NCI-H187 (cell line): ENCODE results near the gene CCDC85B.

Source experiments
- DNase-seq, 2 experiments: peaks; one replicate each; lab custom pipeline; 2025; lab: John Stamatoyannopoulos, UW

CCDC85B gene

GRCh38 chr11:65857853-65858680 is 32.4 kb upstream of the CCDC85B start, which contains the start of gene CFL1:
Gene CFL1, minus strand, starts transcription at chr11:65858180. Its CDS starts 81 bp downstream, at chr11:65858099.
- peak; percentile 80 to 94 for DNase-seq

DNA sequence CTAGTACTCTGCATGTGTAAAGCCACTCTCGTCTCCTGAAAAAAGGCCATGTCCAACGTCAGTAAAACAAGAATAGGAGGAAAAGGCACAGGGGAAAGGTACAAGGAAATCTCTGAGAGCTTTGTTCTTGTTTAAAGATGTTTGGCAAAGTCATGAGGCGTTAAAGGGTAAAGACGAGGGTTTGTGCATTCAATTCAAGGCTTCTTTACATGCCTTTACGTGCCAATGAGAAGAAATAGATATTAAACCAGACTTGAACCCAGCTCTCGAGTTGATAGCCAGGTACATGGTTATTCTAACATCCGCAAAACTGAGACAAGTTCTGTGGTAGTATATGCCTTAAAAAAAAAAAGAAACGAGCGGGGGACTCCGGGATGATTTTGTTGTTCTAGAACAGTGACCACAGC is 31.8 kb upstream of the CCDC85B start:
- no peak for DNase-seq

- DNase-seq: peak; percentile 90 to 96
Observed at GRCh38 chr11:65859095-65859811, 31.2 kb upstream of the CCDC85B start.

- no peak for DNase-seq
Observed at GRCh38 chr11:65859812-65860277, 30.6 kb upstream of the CCDC85B start.

DNA sequence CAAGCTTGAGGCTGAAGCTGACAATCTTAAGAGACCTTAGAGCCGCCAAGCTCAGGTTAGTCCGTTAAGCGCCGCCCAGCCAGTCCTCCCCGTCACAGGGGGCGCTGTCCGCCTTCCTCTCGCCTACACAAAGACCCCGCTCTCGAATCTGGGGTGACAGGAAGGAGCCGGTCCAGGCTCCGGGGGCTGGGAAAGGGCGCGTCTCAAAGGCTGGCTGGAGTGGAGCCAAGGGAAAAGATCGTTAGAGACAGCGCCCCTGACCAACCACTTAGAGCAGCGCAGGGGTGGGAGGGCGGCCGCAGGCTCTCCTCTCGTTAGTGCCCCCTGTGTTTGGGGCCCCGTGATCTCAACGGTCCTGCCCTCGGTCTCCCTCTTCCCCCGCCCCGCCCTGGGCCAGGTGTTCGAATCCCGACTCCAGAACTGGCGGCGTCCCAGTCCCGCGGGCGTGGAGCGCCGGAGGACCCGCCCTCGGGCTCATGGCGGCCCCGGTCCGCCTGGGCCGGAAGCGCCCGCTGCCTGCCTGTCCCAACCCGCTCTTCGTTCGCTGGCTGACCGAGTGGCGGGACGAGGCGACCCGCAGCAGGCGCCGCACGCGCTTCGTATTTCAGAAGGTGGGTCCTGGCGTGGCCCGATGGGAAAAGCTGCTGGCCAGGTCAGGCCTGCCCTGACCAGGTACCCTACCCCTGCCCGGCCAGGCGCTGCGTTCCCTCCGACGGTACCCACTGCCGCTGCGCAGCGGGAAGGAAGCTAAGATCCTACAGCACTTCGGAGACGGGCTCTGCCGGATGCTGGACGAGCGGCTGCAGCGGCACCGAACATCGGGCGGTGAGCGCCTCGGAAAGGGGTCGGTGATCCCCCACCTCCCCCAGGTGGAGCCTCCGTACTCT is 30.0 kb upstream of the CCDC85B start, which contains the start of gene MUS81:
MUS81 (plus strand) TSS at position 156 of the 887 bp plus-strand sequence; CDS start at position 477, 321 bp downstream.
- DNase-seq: peak; percentile 90 to 92

DNA sequence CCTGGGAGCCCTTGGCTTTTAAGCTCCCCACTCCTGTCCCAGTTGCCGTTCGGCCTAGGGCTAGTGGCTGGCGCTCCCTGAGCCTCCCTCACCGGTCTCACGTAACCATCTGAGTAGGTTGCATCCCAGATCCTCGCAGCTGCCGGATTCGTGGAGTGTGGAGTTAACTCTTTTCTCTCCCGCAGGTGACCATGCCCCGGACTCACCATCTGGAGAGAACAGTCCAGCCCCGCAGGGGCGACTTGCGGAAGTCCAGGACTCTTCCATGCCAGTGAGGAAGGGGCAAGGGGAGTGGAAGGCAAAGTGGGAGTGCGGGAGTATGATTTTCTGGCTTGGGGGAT is 29.3 kb upstream of the CCDC85B start:
- no peak for DNase-seq

DNA sequence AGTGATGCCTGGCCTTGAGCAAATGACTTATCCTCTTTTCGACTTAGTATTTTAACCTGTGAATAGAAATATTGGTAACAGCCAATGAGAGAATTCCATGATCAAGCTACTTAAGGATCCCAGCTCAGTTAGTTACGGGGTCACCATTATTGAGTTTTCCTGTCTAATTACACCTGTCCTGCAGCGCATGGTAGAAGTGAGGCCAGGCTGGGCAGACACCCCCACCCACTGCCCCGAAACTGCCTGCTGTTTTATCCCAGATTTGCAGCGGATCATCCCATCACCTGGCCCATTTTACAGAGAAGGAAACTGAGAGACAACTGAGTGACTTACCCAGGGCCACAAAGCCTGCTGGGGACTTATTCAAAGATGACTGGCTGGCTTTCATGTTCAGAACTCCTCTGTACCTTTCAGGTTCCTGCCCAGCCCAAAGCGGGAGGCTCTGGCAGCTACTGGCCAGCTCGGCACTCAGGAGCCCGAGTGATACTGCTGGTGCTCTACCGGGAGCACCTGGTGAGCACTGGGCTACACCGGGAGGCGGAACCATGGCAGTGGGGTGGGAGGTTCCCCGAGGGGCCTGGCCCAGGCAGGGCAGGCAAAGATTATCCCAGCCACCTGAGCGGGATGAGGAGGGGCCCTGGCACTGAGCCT is 28.8 kb upstream of the CCDC85B start:
- no peak for DNase-seq

- DNase-seq: no peak
Observed at GRCh38 chr11:65862191-65862735, 28.2 kb upstream of the CCDC85B start.

- no peak for DNase-seq
Observed at GRCh38 chr11:65862941-65863888, 27.3 kb upstream of the CCDC85B start.

DNA sequence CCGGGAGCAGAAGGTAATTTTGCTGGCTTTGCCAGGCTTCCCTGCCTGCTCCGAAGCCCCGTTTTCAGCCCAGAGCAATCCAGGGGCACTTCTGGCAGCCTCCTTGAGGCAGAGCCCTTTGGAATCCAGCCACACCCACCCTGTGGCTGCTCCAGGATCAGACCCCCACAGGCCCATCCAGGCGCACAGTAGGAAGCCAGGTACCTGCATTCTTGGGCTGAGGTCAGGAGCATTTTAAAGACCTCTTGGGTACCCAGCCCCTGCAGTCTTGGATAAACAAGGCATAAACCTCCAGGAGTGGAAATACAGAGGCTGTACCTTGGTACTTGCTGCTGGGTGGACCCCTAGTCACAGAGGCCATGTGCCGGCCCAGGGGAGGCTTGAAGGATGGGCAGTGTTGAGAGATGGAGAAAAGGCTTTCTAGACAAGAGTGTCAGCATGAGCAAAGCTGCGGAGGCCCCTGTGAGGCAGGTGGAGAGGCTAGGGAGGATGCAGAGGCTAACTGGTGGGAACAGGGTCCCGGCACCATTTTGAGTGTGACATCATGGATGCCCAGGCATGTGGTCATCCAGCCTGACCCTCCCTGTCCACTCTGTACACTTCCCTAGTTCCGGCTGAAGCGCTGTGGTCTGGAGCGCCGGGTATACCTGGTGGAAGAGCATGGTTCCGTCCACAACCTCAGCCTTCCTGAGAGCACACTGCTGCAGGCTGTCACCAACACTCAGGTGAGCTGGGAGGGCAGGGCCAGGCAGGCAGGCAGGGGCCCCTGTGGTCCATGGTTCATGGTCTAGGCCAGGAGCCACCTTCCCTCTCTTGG is 26.4 kb upstream of the CCDC85B start:
- no peak for DNase-seq

DNA sequence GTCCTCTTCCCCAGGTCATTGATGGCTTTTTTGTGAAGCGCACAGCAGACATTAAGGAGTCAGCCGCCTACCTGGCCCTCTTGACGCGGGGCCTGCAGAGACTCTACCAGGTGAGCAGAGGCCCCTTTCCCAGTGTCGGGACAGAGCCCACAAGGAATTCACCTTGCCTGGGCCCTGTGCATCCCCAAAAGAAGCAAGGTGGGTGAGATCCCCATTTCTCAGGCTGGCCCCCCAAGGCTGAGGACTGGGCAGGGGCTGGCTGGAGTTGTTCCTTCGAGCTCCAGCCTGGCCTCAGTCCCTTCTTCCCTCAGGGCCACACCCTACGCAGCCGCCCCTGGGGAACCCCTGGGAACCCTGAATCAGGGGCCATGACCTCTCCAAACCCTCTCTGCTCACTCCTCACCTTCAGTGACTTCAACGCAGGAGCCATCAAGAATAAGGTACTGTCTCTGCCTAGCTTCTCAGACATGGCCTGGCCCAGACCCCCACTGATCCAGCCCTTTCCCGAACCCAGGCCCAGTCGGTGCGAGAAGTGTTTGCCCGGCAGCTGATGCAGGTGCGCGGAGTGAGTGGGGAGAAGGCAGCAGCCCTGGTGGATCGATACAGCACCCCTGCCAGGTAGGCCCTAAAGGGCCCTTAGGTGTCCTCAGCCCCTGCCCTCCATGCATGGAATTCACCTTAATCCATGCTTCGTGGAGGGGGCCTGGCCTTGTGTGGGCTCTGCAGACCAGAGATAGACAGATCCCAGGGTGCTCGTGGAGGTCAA is 25.6 kb upstream of the CCDC85B start:
- DNase-seq: no peak

- no peak for DNase-seq
Observed at GRCh38 chr11:65865550-65866172, 24.8 kb upstream of the CCDC85B start.

- DNase-seq: no peak
Observed at GRCh38 chr11:65866509-65867283, 23.8 kb upstream of the CCDC85B start.

DNA sequence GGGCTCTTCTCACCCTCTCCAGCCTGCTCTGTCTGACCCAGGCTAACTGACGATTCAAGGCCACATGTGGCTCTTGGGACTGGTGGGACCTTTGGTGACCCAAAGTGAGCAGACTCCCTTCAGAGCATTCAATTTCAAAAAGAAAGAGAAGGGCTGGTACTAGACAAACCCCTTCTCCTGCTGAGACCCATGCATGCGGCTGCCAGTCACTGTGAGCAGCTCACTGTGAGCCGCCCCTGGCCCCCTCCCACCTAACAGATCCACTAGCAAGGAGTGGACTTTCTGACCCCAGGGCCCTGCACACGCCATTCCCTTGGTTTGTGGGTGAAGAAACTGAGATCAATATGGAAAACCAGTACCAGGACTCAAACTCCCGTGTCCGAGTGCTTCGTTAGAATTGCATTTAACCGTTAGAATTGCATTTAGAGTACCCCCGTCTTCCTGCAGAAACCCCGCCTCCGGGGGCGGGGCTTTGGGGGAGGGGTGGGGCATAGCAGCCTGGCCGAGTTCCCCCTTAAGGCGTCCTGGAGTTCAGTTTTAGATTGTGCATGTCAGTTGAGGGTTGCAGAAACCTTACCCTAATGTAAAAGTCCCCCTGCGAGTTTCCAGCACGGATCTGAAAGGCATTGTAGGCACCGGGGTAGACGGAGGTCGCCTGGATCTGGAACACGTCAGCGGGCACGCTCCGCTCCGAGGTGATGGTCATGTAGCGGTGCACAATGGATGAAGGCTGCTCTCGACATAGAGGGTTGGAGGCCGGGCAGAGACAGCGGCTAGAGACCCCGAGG is 23.0 kb upstream of the CCDC85B start:
- DNase-seq: no peak

GRCh38 chr11:65868076-65868667 is 22.3 kb upstream of the CCDC85B start:
- no peak for DNase-seq

- no peak for DNase-seq
Observed at GRCh38 chr11:65868907-65869306, 21.6 kb upstream of the CCDC85B start.
